Measurements from ENCODE around the gene SLC25A47. TPM values are rescaled to one million over a fixed set of nuclear protein-coding genes. Genes with fewer than 3 reads are reported as not detected.

The SLC25A47 gene
- total and polyA plus RNA-seq, 3 donors from 2014 or later: 0.37 to 0.87 (median 0.78) TPM

GRCh38 chr14:100345711-100346110, 22.6 kb downstream of the SLC25A47 start:
- Histone ChIP-seq H3K36me3 (ENCODE audit: low read depth, missing control alignments) (no peaks in the 10 kb centered on the region), H3K27ac (no peak overlapping the region), H3K4me3 (no peak overlapping the region), H3K27me3 (no peaks in the 10 kb centered on the region), H3K9me3 (no peaks in the 10 kb centered on the region), H3K4me1 (no peaks in the 10 kb centered on the region)
- DNase-seq: no peak
- intact Hi-C loops (cut with DNase I; ENCODE audit: low total_unique reads): no loop called here
- 93 to 95% methylated on average over 17 of the region's 17 CpGs for WGBS, 2 donors
- TF ChIP-seq POLR2A (IDR thresholded peaks at IDR 0.05): no peak
- TF ChIP-seq CTCF (IDR thresholded peaks at IDR 0.05): no peak

DNA sequence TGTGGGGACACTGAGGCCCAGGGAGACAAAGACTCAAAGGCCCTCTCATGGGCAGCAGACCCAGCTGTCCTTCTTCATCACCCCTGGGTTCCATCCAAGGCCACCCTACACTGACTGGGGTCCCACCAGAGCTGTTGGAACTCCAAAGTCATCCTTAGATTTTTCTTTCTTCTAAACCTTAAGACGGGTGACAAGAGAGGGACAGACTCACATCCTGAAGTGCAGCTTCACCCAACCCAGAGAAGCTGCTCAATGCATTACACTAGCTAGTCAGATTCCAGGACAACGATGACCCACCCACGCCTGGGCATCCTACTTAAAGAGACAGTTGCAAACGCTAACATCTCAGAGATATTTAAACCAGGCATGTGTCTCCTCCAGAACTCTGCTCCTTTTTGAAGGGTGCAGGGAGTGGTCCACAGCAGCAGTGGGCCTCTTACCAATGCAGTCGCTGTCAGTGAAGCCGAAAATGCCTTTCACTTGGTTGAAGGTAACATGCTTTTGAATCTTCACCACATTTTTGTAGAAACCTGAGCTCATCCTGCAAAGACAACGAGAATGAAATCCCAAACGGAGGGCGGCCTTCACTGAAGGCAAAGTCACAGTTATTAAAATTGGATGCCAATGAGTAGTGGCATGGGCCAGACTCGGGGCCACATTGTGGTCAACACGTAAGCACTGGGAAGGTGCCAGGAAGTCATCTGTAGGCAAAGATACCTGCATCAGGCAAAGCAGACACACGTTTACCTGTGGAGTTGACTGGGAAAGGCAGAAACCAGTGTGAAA, 23.4 kb downstream of the SLC25A47 start:
- Histone ChIP-seq H3K27ac (no peak overlapping the region), H3K36me3 (ENCODE audit: low read depth, missing control alignments) (no peaks in the 10 kb centered on the region), H3K27me3 (no peaks in the 10 kb centered on the region), H3K4me1 (no peaks in the 10 kb centered on the region), H3K9me3 (no peaks in the 10 kb centered on the region), H3K4me3 (no peak overlapping the region)
- TF ChIP-seq POLR2A (IDR thresholded peaks at IDR 0.05): no peak
- no peak for TF ChIP-seq CTCF (IDR thresholded peaks at IDR 0.05)
- DNase-seq: no peak
- intact Hi-C loops (cut with DNase I; ENCODE audit: low total_unique reads): no loop called here
- WGBS, 2 donors: 92 to 93% methylated on average over 12 of the region's 12 CpGs

GRCh38 chr14:100348253-100348729, 25.2 kb downstream of the SLC25A47 start:
- no peak for DNase-seq
- Histone ChIP-seq H3K27ac (no peak overlapping the region), H3K4me1 (no peaks in the 10 kb centered on the region), H3K4me3 (no peak overlapping the region), H3K27me3 (no peaks in the 10 kb centered on the region), H3K36me3 (ENCODE audit: low read depth, missing control alignments) (no peaks in the 10 kb centered on the region), H3K9me3 (no peaks in the 10 kb centered on the region)
- TF ChIP-seq CTCF (IDR thresholded peaks at IDR 0.05): no peak
- TF ChIP-seq POLR2A (IDR thresholded peaks at IDR 0.05): no peak
- intact Hi-C loops (cut with DNase I; ENCODE audit: low total_unique reads): no loop called here
- 50 to 73% methylated on average over 11 to 12 of the region's 12 CpGs for WGBS, 2 donors

- 72 to 88% methylated on average over 7 to 14 of the region's 14 CpGs for WGBS, 2 donors
- TF ChIP-seq CTCF (IDR thresholded peaks at IDR 0.05) (no peak), POLR2A (IDR thresholded peaks at IDR 0.05) (no peak)
- H3K27me3 ChIP-seq: no peaks in the 10 kb centered on the region
- H3K4me1 ChIP-seq: no peaks in the 10 kb centered on the region
- intact Hi-C loops (cut with DNase I; ENCODE audit: low total_unique reads): no loop called here
- no peak overlapping the region for H3K27ac ChIP-seq
- no peaks in the 10 kb centered on the region for H3K36me3 ChIP-seq (ENCODE audit: low read depth, missing control alignments)
- H3K9me3 ChIP-seq: no peaks in the 10 kb centered on the region
- DNase-seq: no peak
- H3K4me3 ChIP-seq: no peak overlapping the region
Observed at GRCh38 chr14:100348784-100349685, 25.9 kb downstream of the SLC25A47 start.
